GM23338 (cell line): Measurements from ENCODE around the gene NBAS. TPM values are rescaled to one million over a fixed set of nuclear protein-coding genes. Genes with fewer than 3 reads are reported as not detected.

Experiments used
- ATAC-seq: fragments of 200-7000 bp; cut with Tn5 transposase; 3 replicates; pipeline ENCODE4 v1.9.1; 2020
- DNase-seq: peaks from one replicate; pipeline ENCODE4 v3.0.0-alpha.2; 2015; ENCODE audit warnings: low spot score
- H2AFZ ChIP-seq: fragments of 200-600 bp; sonication (generic); 2 replicates; pipeline ENCODE4 v1.8.0; 2016; ENCODE audit warnings: antibody characterized with exemption, mild to moderate bottlenecking, moderate library complexity
- H3F3A ChIP-seq: fragments of 200-600 bp; sonication (generic); replicated peaks from 2 replicates; pipeline ENCODE4 v1.8.0; 2017; ENCODE audit warnings: antibody characterized with exemption, mixed run types, low read depth
- H3K27ac ChIP-seq: fragments of 200-600 bp; sonication (generic); 2 replicates; pipeline ENCODE4 v1.6.1; 2016; ENCODE audit warnings: low read depth
- H3K27me3 ChIP-seq: fragments of 200-600 bp; sonication (generic); 2 replicates; pipeline ENCODE4 v1.8.0; 2016; ENCODE audit warnings: mild to moderate bottlenecking, mixed run types, moderate library complexity; ENCODE audit not compliant: insufficient read depth
- H3K36me3 ChIP-seq: fragments of 200-600 bp; sonication (generic); 2 replicates; pipeline ENCODE4 v1.8.0; 2016; ENCODE audit warnings: mild to moderate bottlenecking; ENCODE audit not compliant: insufficient read depth
- H3K4me1 ChIP-seq: fragments of 200-600 bp; sonication (generic); 2 replicates; pipeline ENCODE4 v1.8.0; 2016; ENCODE audit warnings: mild to moderate bottlenecking, moderate library complexity; ENCODE audit not compliant: insufficient read depth
- H3K4me2 ChIP-seq: fragments of 200-600 bp; sonication (generic); 2 replicates; pipeline ENCODE4 v1.7.1; 2017; ENCODE audit warnings: mixed run types
- H3K4me3 ChIP-seq: fragments of 200-600 bp; sonication (generic); 2 replicates; pipeline ENCODE4 v1.6.1; 2016; ENCODE audit warnings: mixed run types
- H3K79me2 ChIP-seq: fragments of 200-600 bp; sonication (generic); replicated peaks from 2 replicates; pipeline ENCODE4 v1.8.0; 2017; ENCODE audit warnings: mild to moderate bottlenecking; ENCODE audit not compliant: insufficient read depth
- H3K9me2 ChIP-seq: fragments of 200-600 bp; sonication (generic); 2 replicates; pipeline ENCODE4 v1.8.0; 2017; ENCODE audit not compliant: insufficient read depth
- H4K20me1 ChIP-seq: fragments of 200-600 bp; sonication (generic); replicated peaks from 2 replicates; pipeline ENCODE4 v1.8.0; 2017; ENCODE audit warnings: mild to moderate bottlenecking; ENCODE audit not compliant: insufficient read depth
- H3K27ac Mint-ChIP-seq: 2 replicates; pipeline ENCODE4 v1.8.0; 2020; ENCODE audit warnings: inconsistent platforms, mild to moderate bottlenecking, moderate library complexity, mixed read lengths
- H3K27me3 Mint-ChIP-seq: 3 replicates; pipeline ENCODE4 v1.8.0; 2022; ENCODE audit warnings: low read depth, mild to moderate bottlenecking, moderate library complexity, mixed read lengths, inconsistent platforms; ENCODE audit not compliant: insufficient read depth, poor library complexity
- H3K36me3 Mint-ChIP-seq: 3 replicates; pipeline ENCODE4 v1.8.0; 2021; ENCODE audit warnings: low read depth, mild to moderate bottlenecking, inconsistent platforms, moderate library complexity, mixed read lengths
- H3K4me1 Mint-ChIP-seq: 3 replicates; pipeline ENCODE4 v1.8.0; 2020; ENCODE audit warnings: mild to moderate bottlenecking, inconsistent platforms, mixed read lengths
- H3K4me3 Mint-ChIP-seq: 3 replicates; pipeline ENCODE4 v1.8.0; 2021; ENCODE audit warnings: moderate library complexity, mild to moderate bottlenecking, inconsistent platforms, mixed read lengths
- H3K9me3 Mint-ChIP-seq: 3 replicates; pipeline ENCODE4 v1.8.0; 2020; ENCODE audit warnings: moderate library complexity, mild to moderate bottlenecking, inconsistent platforms, mixed read lengths
- CREB1 ChIP-seq: fragments of 250-450 bp; sonication (Bioruptor Pico); IDR thresholded peaks from 2 replicates; pipeline ENCODE4 v1.5.0; 2020; ENCODE audit warnings: low read depth, mild to moderate bottlenecking, moderate library complexity
- CTCF ChIP-seq, 2 experiments: fragments of 200-600 bp in 1 of 2; sonication (generic) in 1 of 2; conservative IDR thresholded peaks; 2 replicates each; pipeline versions ENCODE4 v1.5.1 to v1.6.1; 2016 to 2017; ENCODE audit warnings: antibody characterized with exemption in 2 of 2, low read depth in 2 of 2, mild to moderate bottlenecking in 2 of 2, moderate library complexity in 1 of 2
- JUNB ChIP-seq: IDR thresholded peaks from one replicate; pipeline ENCODE4 v1.6.1; 2016; ENCODE audit warnings: antibody characterized with exemption; ENCODE audit not compliant: unreplicated experiment
- NANOG ChIP-seq: IDR thresholded peaks from 2 replicates; pipeline ENCODE4 v1.6.1; 2016; ENCODE audit warnings: antibody characterized with exemption, borderline replicate concordance
- REST ChIP-seq: IDR thresholded peaks from one replicate; pipeline ENCODE4 v1.6.1; 2018; ENCODE audit warnings: antibody characterized with exemption; ENCODE audit not compliant: unreplicated experiment
- STAT1 ChIP-seq: IDR thresholded peaks from one replicate; pipeline ENCODE4 v1.6.1; 2016; ENCODE audit warnings: antibody characterized with exemption; ENCODE audit not compliant: unreplicated experiment
- ZNF462 ChIP-seq: fragments of 250-450 bp; sonication (Bioruptor Pico); IDR thresholded peaks from 2 replicates; pipeline ENCODE4 v1.5.0; 2020; ENCODE audit warnings: mild to moderate bottlenecking, moderate library complexity
- polyA plus RNA-seq: library from polyadenylated mRNA; unstranded; fragments of >200 nt; fragmentation: Nextera tagmentation; extraction: Ambion mirVana; gene quantifications from 2 replicates; pipeline ENCODE4 v1.2.1, GENCODE V29; 2016
- total RNA-seq: library from RNA; depleted of rRNA; stranded (reverse); fragments of >200 nt; shearing (Covaris generic); gene quantifications from 2 replicates; pipeline ENCODE4 v1.2.3, GENCODE V29; 2014

The NBAS gene
- total and polyA plus RNA-seq, 2 experiments from 2014 or later = 24.8 to 38.9 TPM

- Histone ChIP-seq H3K4me1 (no peaks in the 10 kb centered on the region), H3K4me2 (no peak overlapping the region), H2AFZ (no peak overlapping the region), H3K4me3 (no peak overlapping the region), H3K36me3 (no peaks in the 10 kb centered on the region), H3K27me3 (no peaks in the 10 kb centered on the region), H3K9me2 (no peaks in the 10 kb centered on the region), H4K20me1 (no peaks in the 10 kb centered on the region; the same call in 1 of the 2 replicates), H3F3A (no peaks in the 10 kb centered on the region), H3K27ac (no peak overlapping the region), H3K79me2 (no peaks in the 10 kb centered on the region)
- no peak; the same call in 2 of the 3 replicates for ATAC-seq
- Mint-ChIP-seq H3K27ac (no peak overlapping the region), H3K36me3 (peaks cover 6% of the 10 kb centered on the region; the same call in 2 of the 3 replicates), H3K27me3 (no peaks in the 10 kb centered on the region), H3K9me3 (peaks cover under 1% of the 10 kb centered on the region; the same call in 1 of the 3 replicates), H3K4me1 (no peaks in the 10 kb centered on the region), H3K4me3 (no peak overlapping the region)
- no peak for DNase-seq
- TF ChIP-seq JUNB = no peak
- TF ChIP-seq STAT1 = no peak
- no peak for TF ChIP-seq NANOG
- no peak for TF ChIP-seq REST
- TF ChIP-seq CTCF (conservative IDR thresholded peaks at IDR 0.05; ENCODE audit: low read depth in 2 of 2) = peak; percentile 66 to 69
- no peak for TF ChIP-seq ZNF462 (CRISPR knock-in tag)
- TF ChIP-seq CREB1 = no peak
Observed at GRCh38 chr2:15546297-15547098, 14.6 kb downstream of the NBAS start.
